K562 (cell line): ENCODE measurements around the gene POPDC2. TPM values are rescaled to one million over a fixed set of nuclear protein-coding genes. Genes with fewer than 3 reads are reported as not detected.

Source experiments
- ATAC-seq: fragments of 200-7000 bp; cut with Tn5 transposase; 3 replicates; pipeline ENCODE4 v1.9.1; 2020; ENCODE audit warnings: moderate library complexity
- BruUV-seq: library from RNA; stranded (reverse); fragments of 400-500 nt; replicated peaks from 2 replicates; lab custom pipeline; 2021; lab: Mats Ljungman, UMichigan
- CTCF ChIA-PET: fragments of 300-600 bp; formaldehyde crosslinking; extraction: SDS; loops from one replicate; lab custom pipeline; 2021; ENCODE audit warnings: low intra/inter-chr PET ratio; lab: Yijun Ruan, JAX
- POLR2A ChIA-PET: fragments of 300-600, 350-650 bp; sonication (Branson Sonifier 250); formaldehyde crosslinking; extraction: SDS; loops from one replicate; lab custom pipeline; 2021; ENCODE audit warnings: antibody characterized with exemption, inconsistent platforms; lab: Yijun Ruan, JAX
- DNase-seq, 4 experiments: peaks; one replicate each; pipeline versions ENCODE4 v3.0.0 to v3.0.0-alpha.2; 2011 to 2018; ENCODE audit warnings: low spot score in 3 of 4, mixed read lengths in 3 of 4; ENCODE audit errors: extremely low read depth in 1 of 4
- FAIRE-seq: peaks from 2 replicates; lab custom pipeline; 2011; peaks lifted over from hg19 to GRCh38; lab: Jason Lieb, UNC
- H2AFZ ChIP-seq: 2 replicates; pipeline ENCODE4 v1.6.0; 2011; ENCODE audit warnings: low read depth, low read length, control low read depth, inconsistent platforms
- H3K27ac ChIP-seq: fragments of 200-600 bp; 3 replicates; pipeline ENCODE4 v1.8.0; 2011; ENCODE audit warnings: low read depth, mild to moderate bottlenecking, control low read depth, inconsistent platforms, low read length, moderate library complexity, mixed read lengths; ENCODE audit errors: extremely low read depth
- H3K27me3 ChIP-seq, 2 experiments: fragments of 300-600 bp in 1 of 2; 2 replicates in 1 of 2; 3 replicates in 1 of 2; pipeline versions ENCODE4 v1.6.0 to v1.8.0; 2011; ENCODE audit warnings: inconsistent platforms in 2 of 2, low read length in 2 of 2, mild to moderate bottlenecking in 1 of 2, mixed read lengths in 1 of 2, moderate library complexity in 1 of 2; ENCODE audit not compliant: control insufficient read depth in 2 of 2, insufficient read depth in 2 of 2
- H3K36me3 ChIP-seq: fragments of 300-600 bp; 3 replicates; pipeline ENCODE4 v1.8.0; 2011; ENCODE audit warnings: mild to moderate bottlenecking, low read length, inconsistent platforms; ENCODE audit not compliant: control insufficient read depth, insufficient read depth
- H3K4me1 ChIP-seq, 2 experiments: fragments of 200-600 bp in 1 of 2; replicated peaks in 1 of 2; 2 replicates in 1 of 2; 3 replicates in 1 of 2; pipeline versions ENCODE4 v1.5.1 to v1.8.0; 2011; ENCODE audit warnings: inconsistent platforms in 2 of 2, low read length in 2 of 2, mild to moderate bottlenecking in 1 of 2, mixed read lengths in 1 of 2, moderate library complexity in 1 of 2; ENCODE audit not compliant: control insufficient read depth in 2 of 2, insufficient read depth in 2 of 2
- H3K4me2 ChIP-seq: 2 replicates; pipeline ENCODE4 v1.6.1; 2011; ENCODE audit warnings: low read length, control low read depth, inconsistent platforms, mixed read lengths; ENCODE audit not compliant: insufficient read depth
- H3K4me3 ChIP-seq: fragments of 200-600 bp; sonication (generic), shearing (Covaris generic); 2 replicates; pipeline ENCODE4 v1.5.1; 2016; ENCODE audit warnings: control low read depth, inconsistent platforms
- H3K79me2 ChIP-seq: fragments of 200-600 bp; 3 replicates; pipeline ENCODE4 v1.8.0; 2011; ENCODE audit warnings: low read length, inconsistent platforms; ENCODE audit not compliant: control insufficient read depth, insufficient read depth
- H3K9ac ChIP-seq, 2 experiments: 2 replicates each; pipeline versions ENCODE4 v1.6.0 to v1.6.1; 2011; ENCODE audit warnings: low read depth in 2 of 2, low read length in 2 of 2, control low read depth in 1 of 2, inconsistent platforms in 1 of 2, mild to moderate bottlenecking in 1 of 2, mixed read lengths in 1 of 2; ENCODE audit not compliant: insufficient read depth in 1 of 2
- H3K9me1 ChIP-seq: one replicate; pipeline ENCODE4 v1.6.0; 2011; ENCODE audit warnings: inconsistent platforms, mild to moderate bottlenecking, low read length, moderate library complexity; ENCODE audit not compliant: control insufficient read depth, insufficient read depth
- H3K9me3 ChIP-seq: replicated peaks from 2 replicates; pipeline ENCODE4 v1.5.1; 2011; ENCODE audit warnings: low read depth, low read length, inconsistent platforms; ENCODE audit not compliant: control insufficient read depth, insufficient read depth
- H4K20me1 ChIP-seq: replicated peaks from 2 replicates; pipeline ENCODE4 v1.6.1; 2011; ENCODE audit warnings: low read length, inconsistent platforms, mixed read lengths; ENCODE audit not compliant: control insufficient read depth, insufficient read depth
- POLR2G ChIP-seq: fragments of 200-400 bp; formaldehyde crosslinking; IDR thresholded peaks from 2 replicates; pipeline ENCODE4 v1.6.1; 2017; ENCODE audit warnings: low read depth, mild to moderate bottlenecking, antibody characterized with exemption, low read length, moderate library complexity
- TCF7 ChIP-seq: sonication (generic); IDR thresholded peaks from 2 replicates; pipeline ENCODE4 v1.6.1; 2016; ENCODE audit warnings: antibody characterized with exemption, borderline replicate concordance
- WGBS: fragments of 100-300 bp; shearing (Covaris generic); methylation state at CpG from one replicate; pipeline ENCODE4 v1.1.6; 2016; ENCODE audit warnings: low coverage, mixed read lengths; ENCODE audit not compliant: insufficient coverage; ENCODE audit errors: missing lambda C conversion rate; 5-methylcytosine and 5-hydroxymethylcytosine counted together
- in situ Hi-C: fragments of 300-500 bp; cut with MboI; formaldehyde crosslinking; loops from 4 replicates; pipeline ENCODE4 v1.15.0; 2018; ENCODE audit warnings: inconsistent platforms, mixed read lengths
- intact Hi-C: fragments of 100-400 bp; cut with micrococcal nuclease; formaldehyde crosslinking; loops from 2 replicates; pipeline ENCODE4 v1.14.2; 2022
- polyA plus RNA-seq, 8 experiments: library from polyadenylated mRNA; depleted of rRNA in 4 of 8; stranded (reverse) in 5 of 8; unstranded in 3 of 8; fragments of >200 nt; fragmentation: Nextera tagmentation in 2 of 8; fragmentation: Illumina TruSeq in 1 of 8; extraction: Ambion mirVana in 2 of 8; extraction: Trizol in 1 of 8; gene quantifications; 2 replicates each; pipeline versions ENCODE4 v1.2.1 to v1.2.3, GENCODE V29; 2011 to 2014; ENCODE audit warnings: inconsistent platforms in 1 of 8, missing spikeins in 1 of 8
- total RNA-seq, 7 experiments: library from RNA; depleted of rRNA in 6 of 7; stranded (reverse); fragments of >200 nt in 6 of 7; fragmentation: Illumina TruSeq in 2 of 7; extraction: Trizol in 2 of 7; gene quantifications; 2 replicates each; pipeline versions ENCODE4 v1.2.1 to v1.2.3, GENCODE V29; 2011 to 2021; ENCODE audit warnings: low replicate concordance in 1 of 7
- TF ChIP-seq, protein P1 (sequence below): fragments of 250-450 bp; sonication (Bioruptor Pico); IDR thresholded peaks from 2 replicates; pipeline ENCODE4 v1.5.0; 2020; ENCODE audit warnings: mild to moderate bottlenecking, borderline replicate concordance
- TF ChIP-seq, protein P2 (sequence below): fragments of 250-450 bp; sonication (Bioruptor Pico); IDR thresholded peaks from 2 replicates; pipeline ENCODE4 v1.5.0; 2020; ENCODE audit warnings: mild to moderate bottlenecking

POPDC2 gene
- total and polyA plus RNA-seq, 9 of the 15 experiments (the other 6 are each of a cell fraction or from before 2014, with no cell fraction given), result 0.08 to 0.32 (median 0.13) TPM; not detected in 4

DNA sequence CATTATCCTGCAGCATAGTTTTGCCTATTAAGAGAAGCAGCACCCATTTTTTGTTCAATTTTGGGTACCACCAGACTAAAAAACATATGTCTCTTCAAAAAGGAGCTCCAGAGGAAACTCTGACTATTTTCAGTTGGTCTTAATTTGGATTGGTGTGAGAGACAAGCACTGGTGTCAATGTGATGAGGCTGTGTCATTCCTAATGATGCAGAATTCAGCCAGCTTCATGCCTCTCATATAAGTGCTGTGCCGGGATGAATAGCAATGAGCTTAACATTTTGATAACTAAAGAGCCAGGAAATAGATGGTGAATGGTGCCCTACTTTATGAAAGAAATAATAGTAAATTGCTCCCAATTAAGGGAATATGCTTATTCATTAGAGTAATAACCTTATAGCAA, 15.9 kb downstream of the POPDC2 start:
- Histone ChIP-seq H3K36me3 (no peaks in the 10 kb centered on the region), H2AFZ (no peak overlapping the region), H3K27me3 (no peaks in the 10 kb centered on the region), H3K9ac (no peak overlapping the region), H3K4me1 (peaks cover 0 to 19% of the 10 kb centered on the region in 2 experiments; a peak in 3 of 5 replicates), H3K9me1 (no peaks in the 10 kb centered on the region), H3K9me3 (no peaks in the 10 kb centered on the region), H3K27ac (no peak overlapping the region), H3K79me2 (no peaks in the 10 kb centered on the region), H4K20me1 (no peaks in the 10 kb centered on the region), H3K4me3 (no peak overlapping the region), H3K4me2 (no peak overlapping the region)
- BruUV-seq, result no TSS peak
- intact Hi-C loops, result no loop called here
- ChIA-PET CTCF (no interaction called here), POLR2A (interaction anchor here (0.8 kb wide), 1 partner anchor 16 kb away, joined by 3 read pairs; the partner anchor contains the start of gene POPDC2)
- no peak for FAIRE-seq
- no peak for ATAC-seq
- in situ Hi-C loops, result no loop called here
- DNase-seq, result no peak
- 79% methylated on average over 1 of the region's 1 CpG for WGBS
- TF ChIP-seq, protein P1, sequence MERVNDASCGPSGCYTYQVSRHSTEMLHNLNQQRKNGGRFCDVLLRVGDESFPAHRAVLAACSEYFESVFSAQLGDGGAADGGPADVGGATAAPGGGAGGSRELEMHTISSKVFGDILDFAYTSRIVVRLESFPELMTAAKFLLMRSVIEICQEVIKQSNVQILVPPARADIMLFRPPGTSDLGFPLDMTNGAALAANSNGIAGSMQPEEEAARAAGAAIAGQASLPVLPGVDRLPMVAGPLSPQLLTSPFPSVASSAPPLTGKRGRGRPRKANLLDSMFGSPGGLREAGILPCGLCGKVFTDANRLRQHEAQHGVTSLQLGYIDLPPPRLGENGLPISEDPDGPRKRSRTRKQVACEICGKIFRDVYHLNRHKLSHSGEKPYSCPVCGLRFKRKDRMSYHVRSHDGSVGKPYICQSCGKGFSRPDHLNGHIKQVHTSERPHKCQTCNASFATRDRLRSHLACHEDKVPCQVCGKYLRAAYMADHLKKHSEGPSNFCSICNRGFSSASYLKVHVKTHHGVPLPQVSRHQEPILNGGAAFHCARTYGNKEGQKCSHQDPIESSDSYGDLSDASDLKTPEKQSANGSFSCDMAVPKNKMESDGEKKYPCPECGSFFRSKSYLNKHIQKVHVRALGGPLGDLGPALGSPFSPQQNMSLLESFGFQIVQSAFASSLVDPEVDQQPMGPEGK (CRISPR knock-in tag), result no peak
- TF ChIP-seq POLR2G (no peak), TCF7 (no peak)
- TF ChIP-seq, protein P2, sequence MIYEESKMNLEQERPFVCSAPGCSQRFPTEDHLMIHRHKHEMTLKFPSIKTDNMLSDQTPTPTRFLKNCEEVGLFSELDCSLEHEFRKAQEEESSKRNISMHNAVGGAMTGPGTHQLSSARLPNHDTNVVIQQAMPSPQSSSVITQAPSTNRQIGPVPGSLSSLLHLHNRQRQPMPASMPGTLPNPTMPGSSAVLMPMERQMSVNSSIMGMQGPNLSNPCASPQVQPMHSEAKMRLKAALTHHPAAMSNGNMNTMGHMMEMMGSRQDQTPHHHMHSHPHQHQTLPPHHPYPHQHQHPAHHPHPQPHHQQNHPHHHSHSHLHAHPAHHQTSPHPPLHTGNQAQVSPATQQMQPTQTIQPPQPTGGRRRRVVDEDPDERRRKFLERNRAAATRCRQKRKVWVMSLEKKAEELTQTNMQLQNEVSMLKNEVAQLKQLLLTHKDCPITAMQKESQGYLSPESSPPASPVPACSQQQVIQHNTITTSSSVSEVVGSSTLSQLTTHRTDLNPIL, result no peak
